DOHH2 (cell line): ENCODE measurements around the gene HDAC4.

ENCODE experiments used
- H3F3A ChIP-seq: fragments of 200-600 bp; sonication (generic), shearing (Covaris generic); 2 replicates; pipeline ENCODE4 v1.6.0; 2016; ENCODE audit warnings: antibody characterized with exemption, mild to moderate bottlenecking; ENCODE audit not compliant: control insufficient read depth, insufficient read depth
- H3K27ac ChIP-seq: fragments of 200-600 bp; sonication (generic); 2 replicates; pipeline ENCODE4 v1.5.1; 2014; ENCODE audit warnings: low read depth, mild to moderate bottlenecking, low read length, moderate library complexity
- H3K27me3 ChIP-seq: fragments of 200-600 bp; sonication (generic); 2 replicates; pipeline ENCODE4 v1.6.1; 2014; ENCODE audit warnings: mild to moderate bottlenecking, low read length, mixed read lengths; ENCODE audit not compliant: control insufficient read depth
- H3K36me3 ChIP-seq: fragments of 200-600 bp; sonication (generic); 2 replicates; pipeline ENCODE4 v1.6.1; 2014; ENCODE audit warnings: mild to moderate bottlenecking, low read length, moderate library complexity, mixed read lengths; ENCODE audit not compliant: control insufficient read depth
- H3K4me1 ChIP-seq: fragments of 200-600 bp; sonication (generic); 2 replicates; pipeline ENCODE4 v1.6.1; 2014; ENCODE audit warnings: mild to moderate bottlenecking, low read length, mixed read lengths; ENCODE audit not compliant: control insufficient read depth
- H3K4me2 ChIP-seq: fragments of 200-600 bp; sonication (generic); 2 replicates; pipeline ENCODE4 v1.6.0; 2014; ENCODE audit warnings: mild to moderate bottlenecking, low read length, moderate library complexity
- H3K4me3 ChIP-seq: fragments of 200-600 bp; sonication (generic); 2 replicates; pipeline ENCODE4 v1.5.1; 2014; ENCODE audit warnings: mild to moderate bottlenecking, low read length, mixed read lengths
- H3K79me2 ChIP-seq: fragments of 200-600 bp; sonication (generic); 2 replicates; pipeline ENCODE4 v1.6.1; 2014; ENCODE audit warnings: mild to moderate bottlenecking, low read length, mixed read lengths; ENCODE audit not compliant: control insufficient read depth
- H3K9me2 ChIP-seq: fragments of 200-600 bp; sonication (generic); replicated peaks from 2 replicates; pipeline ENCODE4 v1.6.1; 2014; ENCODE audit warnings: mild to moderate bottlenecking, low read length, mixed read lengths; ENCODE audit not compliant: control insufficient read depth
- H3K9me3 ChIP-seq: fragments of 200-600 bp; sonication (generic); 2 replicates; pipeline ENCODE4 v1.6.1; 2014; ENCODE audit warnings: antibody characterized with exemption, low read length, mixed read lengths; ENCODE audit not compliant: control insufficient read depth, insufficient read depth
- H4K20me1 ChIP-seq: fragments of 200-600 bp; sonication (generic); 2 replicates; pipeline ENCODE4 v1.6.0; 2014; ENCODE audit warnings: low read depth, mild to moderate bottlenecking, antibody characterized with exemption, low read length, moderate library complexity; ENCODE audit not compliant: control insufficient read depth, insufficient read depth
- CTCF ChIP-seq: fragments of 200-600 bp; sonication (generic); IDR thresholded peaks from one replicate; pipeline ENCODE4 v1.5.1; 2014; ENCODE audit warnings: antibody characterized with exemption, mild to moderate bottlenecking, low read depth, low read length; ENCODE audit not compliant: poor library complexity, severe bottlenecking
- EZH2phosphoT487 ChIP-seq: fragments of 200-600 bp; sonication (generic); IDR thresholded peaks from 2 replicates; pipeline ENCODE4 v1.6.1; 2017; ENCODE audit warnings: borderline replicate concordance, mild to moderate bottlenecking, antibody characterized with exemption, low read length, moderate library complexity, mixed read lengths

Gene HDAC4

GRCh38 chr2:239279508-239280295, 121.1 kb downstream of the HDAC4 start:
- Histone ChIP-seq H3F3A (no peaks in the 10 kb centered on the region), H3K27ac (no peak overlapping the region), H4K20me1 (peaks cover 23% of the 10 kb centered on the region), H3K27me3 (peaks cover 18% of the 10 kb centered on the region), H3K79me2 (no peaks in the 10 kb centered on the region), H3K4me2 (no peak overlapping the region), H3K9me2 (no peaks in the 10 kb centered on the region), H3K4me1 (no peaks in the 10 kb centered on the region), H3K9me3 (peaks cover 29% of the 10 kb centered on the region), H3K36me3 (no peaks in the 10 kb centered on the region), H3K4me3 (no peak overlapping the region)
- no peak for TF ChIP-seq CTCF
- TF ChIP-seq EZH2phosphoT487, result no peak

- H3K36me3 ChIP-seq, result no peaks in the 10 kb centered on the region
- no peaks in the 10 kb centered on the region for H3F3A ChIP-seq
- peaks cover 25% of the 10 kb centered on the region for H3K27me3 ChIP-seq
- H3K79me2 ChIP-seq, result no peaks in the 10 kb centered on the region
- H3K9me3 ChIP-seq, result peaks cover 24% of the 10 kb centered on the region
- no peak overlapping the region for H3K27ac ChIP-seq
- peaks cover 30% of the 10 kb centered on the region for H4K20me1 ChIP-seq
- no peak for TF ChIP-seq CTCF
- no peak for TF ChIP-seq EZH2phosphoT487
- H3K4me2 ChIP-seq, result no peak overlapping the region
- H3K4me3 ChIP-seq, result no peak overlapping the region
- no peaks in the 10 kb centered on the region for H3K4me1 ChIP-seq
- H3K9me2 ChIP-seq, result no peaks in the 10 kb centered on the region
These were observed 121.9 kb downstream of the HDAC4 start for GRCh38 chr2:239278941-239279365.

DNA sequence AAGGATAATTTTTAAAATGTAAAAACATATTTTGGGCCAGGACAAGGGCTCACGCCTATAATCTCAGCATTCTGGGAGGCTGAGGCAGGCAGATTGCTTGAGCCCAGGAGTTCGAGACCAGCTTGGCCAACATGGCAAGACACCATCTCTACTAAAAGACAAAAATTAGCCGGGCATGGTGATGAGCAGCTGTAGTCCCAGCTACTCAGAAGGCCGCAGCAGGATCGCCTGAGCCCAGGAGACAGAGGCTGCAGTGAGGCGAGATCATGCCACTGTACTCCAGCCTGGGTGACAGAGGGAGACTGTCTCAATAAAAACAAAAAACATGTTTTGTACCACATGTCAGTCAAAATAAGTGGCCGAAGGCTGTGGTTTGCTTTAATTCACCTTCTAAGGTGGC, 122.5 kb downstream of the HDAC4 start:
- peaks cover 35% of the 10 kb centered on the region for H4K20me1 ChIP-seq

More for the DNA sequence above, 122.5 kb downstream of the HDAC4 start:
- Histone ChIP-seq H3K79me2 (no peaks in the 10 kb centered on the region), H3K4me3 (no peak overlapping the region), H3K27ac (no peak overlapping the region), H3K36me3 (no peaks in the 10 kb centered on the region), H3K9me3 (peaks cover 19% of the 10 kb centered on the region), H3K4me1 (no peaks in the 10 kb centered on the region), H3K27me3 (peaks cover 31% of the 10 kb centered on the region), H3K4me2 (no peak overlapping the region), H3F3A (no peaks in the 10 kb centered on the region), H3K9me2 (no peaks in the 10 kb centered on the region)
- TF ChIP-seq CTCF, result no peak
- no peak for TF ChIP-seq EZH2phosphoT487
